Neural cell (in vitro differentiated cells): Measurements from ENCODE around the gene PROKR2.

Experiments used
- CTCF ChIP-seq: fragments of 450-650 bp; IDR thresholded peaks from 2 replicates; pipeline ENCODE4 v1.5.1; 2014; ENCODE audit warnings: antibody characterized with exemption, mild to moderate bottlenecking, moderate library complexity; ENCODE audit not compliant: poor library complexity, severe bottlenecking
- EZH2 ChIP-seq: fragments of 200-600, 300-800 bp; shearing (Covaris generic), sonication (generic); IDR thresholded peaks from 2 replicates; pipeline ENCODE4 v1.6.1; 2014; ENCODE audit warnings: antibody characterized with exemption, low read length, borderline replicate concordance, mild to moderate bottlenecking; ENCODE audit not compliant: insufficient read depth, poor library complexity, severe bottlenecking
- MXI1 ChIP-seq: fragments of 450-650 bp; conservative IDR thresholded peaks from 2 replicates; pipeline ENCODE4 v1.6.1; 2014; ENCODE audit warnings: antibody characterized with exemption, mild to moderate bottlenecking; ENCODE audit not compliant: poor library complexity, severe bottlenecking
- POLR2AphosphoS5 ChIP-seq: IDR thresholded peaks from 2 replicates; pipeline ENCODE4 v1.6.1; 2012
- RAD21 ChIP-seq: fragments of 450-650 bp; conservative IDR thresholded peaks from 2 replicates; pipeline ENCODE4 v1.6.1; 2014; ENCODE audit warnings: antibody characterized with exemption, mild to moderate bottlenecking, moderate library complexity
- REST ChIP-seq: IDR thresholded peaks from 2 replicates; pipeline ENCODE4 v1.6.1; 2012; ENCODE audit warnings: borderline replicate concordance
- SMC3 ChIP-seq: fragments of 450-650 bp; conservative IDR thresholded peaks from 2 replicates; pipeline ENCODE4 v1.6.1; 2014; ENCODE audit warnings: antibody characterized with exemption, mild to moderate bottlenecking, moderate library complexity; ENCODE audit not compliant: poor library complexity
- TAF1 ChIP-seq: IDR thresholded peaks from 2 replicates; pipeline ENCODE4 v1.6.1; 2012; ENCODE audit warnings: low read depth

DNA sequence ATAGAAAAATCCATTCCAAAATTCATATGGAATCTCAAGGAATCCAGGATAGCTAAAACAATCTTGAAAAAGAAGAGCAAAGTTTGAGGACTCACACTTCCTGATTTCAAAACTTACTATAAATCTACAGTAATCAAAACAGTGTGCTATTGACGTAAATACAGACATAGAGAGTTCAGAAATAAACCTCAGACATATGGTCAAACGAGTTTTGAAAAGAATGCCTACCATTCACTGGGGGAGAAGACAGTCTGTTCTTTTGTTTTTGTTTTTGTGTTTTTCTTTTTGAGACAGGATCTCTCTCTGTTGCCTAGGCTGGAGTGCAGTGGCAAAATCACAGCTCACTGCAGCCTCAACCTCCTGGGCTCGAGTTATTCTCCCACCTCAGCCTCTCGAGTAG lies 25.3 kb upstream of the PROKR2 start:
- TF ChIP-seq CTCF, result no peak
- TF ChIP-seq RAD21, result no peak
- TF ChIP-seq POLR2AphosphoS5, result no peak
- no peak for TF ChIP-seq MXI1
- no peak for TF ChIP-seq EZH2
- TF ChIP-seq SMC3, result no peak
- TF ChIP-seq REST, result no peak
- TF ChIP-seq TAF1, result no peak
